Adrenal gland (tissue), 12 donors: ENCODE data around the gene TLN1. TPM values are rescaled to one million over a fixed set of nuclear protein-coding genes. Genes with fewer than 3 reads are reported as not detected.

Experiments used
- DNase-seq, 7 donors: peaks; one replicate each; pipeline ENCODE4 v3.0.0-alpha.2; 2019 to 2020
- H3K27ac ChIP-seq, 5 donors: fragments of 200-600 bp; sonication (generic) in 4 of 5; 1 replicate in 3 of 5; 2 replicates in 2 of 5; pipeline versions ENCODE4 v1.5.1 to v1.8.0; 2016 to 2020; ENCODE audit warnings: mild to moderate bottlenecking in 1 of 5
- H3K27me3 ChIP-seq: fragments of 200-600 bp; 2 replicates; pipeline ENCODE4 v1.8.0; 2021
- H3K36me3 ChIP-seq, 2 donors: fragments of 200-600 bp; replicated peaks in 1 of 2; 1 replicate in 1 of 2; 2 replicates in 1 of 2; pipeline versions ENCODE4 v1.5.1 to v1.8.0; 2018 to 2022
- H3K4me1 ChIP-seq, 2 donors: fragments of 200-600 bp; replicated peaks in 1 of 2; 1 replicate in 1 of 2; 2 replicates in 1 of 2; pipeline versions ENCODE4 v1.5.1 to v1.8.0; 2018 to 2021
- H3K4me3 ChIP-seq, 4 donors: fragments of 200-600 bp; sonication (generic) in 3 of 4; one replicate each; pipeline ENCODE4 v1.5.1; 2016 to 2018
- H3K9me3 ChIP-seq, 3 donors: fragments of 200-600 bp; sonication (generic) in 1 of 3; replicated peaks in 1 of 3; 1 replicate in 2 of 3; 2 replicates in 1 of 3; pipeline versions ENCODE4 v1.5.1 to v1.8.0; 2016 to 2021
- POLR2A ChIP-seq, 2 donors: fragments of 450-650 bp; IDR thresholded peaks; one replicate each; pipeline ENCODE4 v1.6.1; 2017; ENCODE audit warnings: antibody characterized with exemption in 2 of 2, mild to moderate bottlenecking in 2 of 2, moderate library complexity in 1 of 2
- WGBS, 4 donors: extraction: QIAGEN DNeasy Blood & Tissue Kit in 2 of 4; methylation state at CpG; one replicate each; pipeline versions ENCODE4 v1.1.5 to v1.1.7; 2013 to 2017; 5-methylcytosine and 5-hydroxymethylcytosine counted together
- intact Hi-C, 2 donors: fragments of 100-400 bp; cut with DNase I; formaldehyde crosslinking; loops; one replicate each; pipeline versions ENCODE4 v1.14.1 to v1.15.0; 2022 to 2023
- polyA plus RNA-seq, 3 donors: library from polyadenylated mRNA; stranded (reverse); fragments of 200-250 nt in 2 of 3; fragments of 350-450 nt in 1 of 3; fragmentation: Illumina TruSeq in 1 of 3; extraction: RNeasy Lipid Tissue Mini Kit (QIAGEN cat#74804) in 1 of 3; gene quantifications; one replicate each; pipeline ENCODE4 v1.2.3, GENCODE V29; 2013 to 2014
- total RNA-seq, 9 donors: library from RNA; depleted of rRNA in 4 of 9; stranded (reverse); fragments of >200 nt in 4 of 9; fragments of 120-200 nt in 1 of 9; fragmentation: NEBNext Ultra II Directional in 1 of 9; extraction: Animal tissue kit (Norgen Biotek cat#: 25700) in 1 of 9; gene quantifications; one replicate each; pipeline versions ENCODE4 v1.1.0 to v1.2.4, GENCODE V29; 2013 to 2023
- TF ChIP-seq, protein P1 (sequence below), 6 experiments: fragments of 450-650 bp in 4 of 6; fragments of 200-600 bp in 2 of 6; sonication (generic) in 1 of 6; IDR thresholded peaks; 1 replicate in 5 of 6; 2 replicates in 1 of 6; pipeline versions ENCODE4 v1.5.1 to v1.8.0; 2016 to 2021; ENCODE audit warnings: antibody characterized with exemption in 6 of 6, mild to moderate bottlenecking in 2 of 6, moderate library complexity in 1 of 6
- donor health status: healthy with polysubstance abuse.
- donor health status: Bipolar disorder and iron deficiency.
- donor health status: DM: yes; HTN: yes; CAD: no.
- donor health status: DM: no; HTN: no; CAD: no.
- donor health status: DM: no; HTN: no; CAD: no.
- donor health status: DM: yes; HTN: yes; CAD: no.

TLN1 gene
- total and polyA plus RNA-seq, 12 donors, result 157 to 565 (median 296) TPM

- no peaks in the 10 kb centered on the region for H3K27me3 ChIP-seq
- no peak for DNase-seq
- 88 to 93% (median 91%) methylated on average over 6 to 8 of the region's 8 CpGs for WGBS, 4 donors
- H3K36me3 ChIP-seq, result peaks cover 0 to 69% of the 10 kb centered on the region in 2 donors
- H3K4me1 ChIP-seq, result peaks cover 24 to 30% of the 10 kb centered on the region in 2 donors
- no peaks in the 10 kb centered on the region for H3K9me3 ChIP-seq
- no peak overlapping the region for H3K27ac ChIP-seq
- intact Hi-C loops, result no loop called here
- H3K4me3 ChIP-seq, result no peak overlapping the region
- no peak for TF ChIP-seq POLR2A (IDR thresholded peaks at IDR 0.05)
- TF ChIP-seq, protein P1, sequence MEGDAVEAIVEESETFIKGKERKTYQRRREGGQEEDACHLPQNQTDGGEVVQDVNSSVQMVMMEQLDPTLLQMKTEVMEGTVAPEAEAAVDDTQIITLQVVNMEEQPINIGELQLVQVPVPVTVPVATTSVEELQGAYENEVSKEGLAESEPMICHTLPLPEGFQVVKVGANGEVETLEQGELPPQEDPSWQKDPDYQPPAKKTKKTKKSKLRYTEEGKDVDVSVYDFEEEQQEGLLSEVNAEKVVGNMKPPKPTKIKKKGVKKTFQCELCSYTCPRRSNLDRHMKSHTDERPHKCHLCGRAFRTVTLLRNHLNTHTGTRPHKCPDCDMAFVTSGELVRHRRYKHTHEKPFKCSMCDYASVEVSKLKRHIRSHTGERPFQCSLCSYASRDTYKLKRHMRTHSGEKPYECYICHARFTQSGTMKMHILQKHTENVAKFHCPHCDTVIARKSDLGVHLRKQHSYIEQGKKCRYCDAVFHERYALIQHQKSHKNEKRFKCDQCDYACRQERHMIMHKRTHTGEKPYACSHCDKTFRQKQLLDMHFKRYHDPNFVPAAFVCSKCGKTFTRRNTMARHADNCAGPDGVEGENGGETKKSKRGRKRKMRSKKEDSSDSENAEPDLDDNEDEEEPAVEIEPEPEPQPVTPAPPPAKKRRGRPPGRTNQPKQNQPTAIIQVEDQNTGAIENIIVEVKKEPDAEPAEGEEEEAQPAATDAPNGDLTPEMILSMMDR (IDR thresholded peaks at IDR 0.05), result no peak
Observed at GRCh38 chr9:35723908-35724307, 8.1 kb downstream of the TLN1 start.

DNA sequence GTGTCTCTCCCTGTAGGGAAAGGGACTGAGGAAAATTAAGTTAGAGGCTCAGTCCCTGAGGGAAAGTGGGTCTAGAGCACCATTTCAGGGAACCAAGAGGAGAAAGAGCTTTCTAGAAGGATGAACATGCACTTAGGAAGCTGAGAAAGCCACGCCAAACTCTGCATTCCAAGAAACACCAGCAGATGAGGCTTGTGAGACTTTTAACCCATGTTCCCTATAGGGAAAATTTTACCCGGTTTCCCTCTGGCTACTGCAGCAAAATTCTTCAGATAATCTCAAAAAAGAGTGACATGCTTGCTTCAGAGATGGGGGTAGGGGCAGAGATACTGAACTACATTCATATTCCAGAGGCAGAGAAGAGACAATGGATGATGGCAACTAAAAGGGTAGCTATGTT, 8.6 kb downstream of the TLN1 start:
- Histone ChIP-seq H3K27ac (no peak overlapping the region), H3K36me3 (peaks cover 0 to 74% of the 10 kb centered on the region in 2 donors), H3K27me3 (no peaks in the 10 kb centered on the region)

GRCh38 chr9:35719546-35719945, 12.4 kb downstream of the TLN1 start:
- DNase-seq, result no peak
- Histone ChIP-seq H3K4me3 (no peak overlapping the region), H3K27me3 (no peaks in the 10 kb centered on the region), H3K27ac (no peak overlapping the region), H3K36me3 (peaks cover 0 to 100% of the 10 kb centered on the region in 2 donors), H3K4me1 (no peaks in the 10 kb centered on the region), H3K9me3 (no peaks in the 10 kb centered on the region)
- TF ChIP-seq POLR2A (IDR thresholded peaks at IDR 0.05), result no peak
- TF ChIP-seq, protein P1 (IDR thresholded peaks at IDR 0.05), result no peak
- intact Hi-C loops, result no loop called here
- WGBS, 4 donors, result 90 to 97% (median 94%) methylated on average over 3 to 4 of the region's 4 CpGs

More for the DNA sequence above, 8.6 kb downstream of the TLN1 start:
- H3K9me3 ChIP-seq, result no peaks in the 10 kb centered on the region
- DNase-seq, result no peak
- intact Hi-C loops, result no loop called here
- WGBS, 4 donors, result 83 to 95% (median 89%) methylated on average over 2 of the region's 2 CpGs
- no peak overlapping the region for H3K4me3 ChIP-seq
- no peak for TF ChIP-seq POLR2A (IDR thresholded peaks at IDR 0.05)
- TF ChIP-seq, protein P1 (IDR thresholded peaks at IDR 0.05), result no peak
- peaks cover 19 to 25% of the 10 kb centered on the region in 2 donors for H3K4me1 ChIP-seq

- intact Hi-C loops, result no loop called here
- DNase-seq, result no peak
- Histone ChIP-seq H3K27ac (no peak overlapping the region), H3K9me3 (no peaks in the 10 kb centered on the region), H3K4me3 (no peak overlapping the region), H3K27me3 (no peaks in the 10 kb centered on the region), H3K36me3 (peaks cover 0 to 100% of the 10 kb centered on the region in 2 donors), H3K4me1 (no peaks in the 10 kb centered on the region)
- WGBS, 4 donors, result 79 to 88% (median 84%) methylated on average over 13 to 15 of the region's 15 CpGs
- TF ChIP-seq, protein P1 (IDR thresholded peaks at IDR 0.05), result no peak
- TF ChIP-seq POLR2A (IDR thresholded peaks at IDR 0.05), result no peak
Observed at GRCh38 chr9:35718721-35719511, 13.1 kb downstream of the TLN1 start.
